ENCODE data around the gene SLC17A5.

Gene SLC17A5, protein sequence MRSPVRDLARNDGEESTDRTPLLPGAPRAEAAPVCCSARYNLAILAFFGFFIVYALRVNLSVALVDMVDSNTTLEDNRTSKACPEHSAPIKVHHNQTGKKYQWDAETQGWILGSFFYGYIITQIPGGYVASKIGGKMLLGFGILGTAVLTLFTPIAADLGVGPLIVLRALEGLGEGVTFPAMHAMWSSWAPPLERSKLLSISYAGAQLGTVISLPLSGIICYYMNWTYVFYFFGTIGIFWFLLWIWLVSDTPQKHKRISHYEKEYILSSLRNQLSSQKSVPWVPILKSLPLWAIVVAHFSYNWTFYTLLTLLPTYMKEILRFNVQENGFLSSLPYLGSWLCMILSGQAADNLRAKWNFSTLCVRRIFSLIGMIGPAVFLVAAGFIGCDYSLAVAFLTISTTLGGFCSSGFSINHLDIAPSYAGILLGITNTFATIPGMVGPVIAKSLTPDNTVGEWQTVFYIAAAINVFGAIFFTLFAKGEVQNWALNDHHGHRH

GRCh38 chr6:73653571-73654424 is at the start of gene SLC17A5:
TSS of gene SLC17A5 (minus strand) at chr6:73653992. CDS start at chr6:73653886, 106 bp downstream.
- H3K4me1 ChIP-seq (ENCODE audit: insufficient read depth, poor library complexity, severe bottlenecking), result peaks cover 7% of the 10 kb centered on the region
- peak; percentile 96 for ATAC-seq (ENCODE audit: low read depth)
- no peak for TF ChIP-seq CTCF (IDR thresholded peaks at IDR 0.05; ENCODE audit: poor library complexity, severe bottlenecking)
- H3K36me3 ChIP-seq (ENCODE audit: low read depth), result no peaks in the 10 kb centered on the region
- peak within 1 kb of the TSS; percentile 58 for H3K27ac ChIP-seq (ENCODE audit: poor library complexity, severe bottlenecking)
- no peaks in the 10 kb centered on the region for H3K9me3 ChIP-seq (ENCODE audit: severe bottlenecking)
- DNase-seq (ENCODE audit: low spot score), result peak; percentile 85
- H3K4me3 ChIP-seq (ENCODE audit: severe bottlenecking), result peak within 1 kb of the TSS; percentile 90
- H3K27me3 ChIP-seq (ENCODE audit: insufficient read depth, poor library complexity, severe bottlenecking), result no peaks in the 10 kb centered on the region

- H3K27me3 ChIP-seq (ENCODE audit: insufficient read depth, poor library complexity, severe bottlenecking), result no peaks in the 10 kb centered on the region
- H3K9me3 ChIP-seq (ENCODE audit: severe bottlenecking), result no peaks in the 10 kb centered on the region
- DNase-seq (ENCODE audit: low spot score) (no peak), ATAC-seq (ENCODE audit: low read depth) (no peak)
- H3K36me3 ChIP-seq (ENCODE audit: low read depth), result peaks cover 78% of the 10 kb centered on the region
- TF ChIP-seq CTCF (IDR thresholded peaks at IDR 0.05; ENCODE audit: poor library complexity, severe bottlenecking), result no peak
- H3K4me3 ChIP-seq (ENCODE audit: severe bottlenecking), result no peak overlapping the region
- peaks cover 45% of the 10 kb centered on the region for H3K4me1 ChIP-seq (ENCODE audit: insufficient read depth, poor library complexity, severe bottlenecking)
- peak overlapping the region; percentile 99 for H3K27ac ChIP-seq (ENCODE audit: poor library complexity, severe bottlenecking)
These were observed 49.7 kb upstream of the SLC17A5 start for GRCh38 chr6:73703466-73703865.

DNA sequence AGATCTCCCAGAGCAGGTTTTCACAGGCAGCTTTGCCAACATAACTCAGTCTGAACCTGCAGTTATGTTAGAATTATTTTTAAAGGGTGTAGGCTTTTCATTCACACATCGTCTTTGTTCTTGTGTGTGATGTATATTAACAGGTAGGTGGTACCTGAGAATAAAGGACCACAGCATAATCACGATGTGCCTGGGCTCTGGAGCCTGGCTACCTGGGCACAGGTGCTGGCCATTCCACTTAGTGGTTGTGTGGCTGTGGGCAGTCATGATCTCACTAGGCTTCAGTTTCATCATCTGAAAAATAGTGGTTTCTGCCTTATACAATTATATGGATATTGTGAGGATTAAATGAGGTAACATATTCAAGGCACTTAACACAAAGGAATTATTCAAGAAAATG is 48.7 kb upstream of the SLC17A5 start:
- Histone ChIP-seq H3K4me1 (ENCODE audit: insufficient read depth, poor library complexity, severe bottlenecking) (peaks cover 51% of the 10 kb centered on the region), H3K4me3 (ENCODE audit: severe bottlenecking) (no peak overlapping the region), H3K27ac (ENCODE audit: poor library complexity, severe bottlenecking) (peak overlapping the region; percentile 99), H3K27me3 (ENCODE audit: insufficient read depth, poor library complexity, severe bottlenecking) (no peaks in the 10 kb centered on the region), H3K9me3 (ENCODE audit: severe bottlenecking) (no peaks in the 10 kb centered on the region), H3K36me3 (ENCODE audit: low read depth) (peaks cover 86% of the 10 kb centered on the region)
- ATAC-seq (ENCODE audit: low read depth) (no peak), DNase-seq (ENCODE audit: low spot score) (no peak)
- no peak for TF ChIP-seq CTCF (IDR thresholded peaks at IDR 0.05; ENCODE audit: poor library complexity, severe bottlenecking)

DNA sequence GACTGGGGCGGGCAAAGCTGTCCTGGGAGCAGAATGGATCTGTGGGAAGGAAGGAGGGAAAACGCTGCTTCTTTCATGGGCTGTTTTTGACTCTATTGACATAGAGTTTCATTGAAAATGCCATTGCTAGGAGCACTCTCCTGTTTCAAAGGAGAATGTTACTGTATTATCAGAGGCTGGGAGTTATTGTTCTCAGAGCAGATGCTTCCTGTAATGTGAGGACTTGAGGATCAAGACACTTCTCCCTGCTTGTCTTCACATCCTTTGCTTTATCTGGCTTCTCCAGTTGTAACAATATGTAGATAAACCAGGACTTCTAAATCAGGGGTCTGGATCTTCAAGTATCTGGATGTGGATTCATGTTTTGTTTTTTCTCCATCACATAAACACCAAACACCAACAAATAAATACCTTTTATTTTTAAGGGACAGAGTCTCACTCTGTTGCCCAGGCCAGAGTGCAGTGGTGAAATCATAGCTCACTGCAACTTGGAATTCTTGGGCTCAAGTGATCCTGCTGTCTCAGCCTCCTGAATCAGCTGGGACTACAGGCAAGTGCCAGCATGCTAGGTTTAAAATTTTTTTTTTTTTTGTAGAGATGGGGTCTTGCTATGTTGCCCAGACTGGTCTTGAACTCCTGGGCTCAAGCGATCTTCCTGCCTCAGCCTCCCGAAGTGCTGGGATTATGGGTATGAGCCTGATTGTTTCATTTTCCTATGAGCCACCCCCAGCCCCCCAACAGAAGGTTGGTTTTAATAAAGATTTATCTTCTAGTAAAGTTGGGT is 46.1 kb upstream of the SLC17A5 start:
- H3K4me1 ChIP-seq (ENCODE audit: insufficient read depth, poor library complexity, severe bottlenecking), result peaks cover 53% of the 10 kb centered on the region
- H3K27ac ChIP-seq (ENCODE audit: poor library complexity, severe bottlenecking), result peak overlapping the region; percentile 99
- H3K36me3 ChIP-seq (ENCODE audit: low read depth), result peaks cover 62% of the 10 kb centered on the region
- H3K4me3 ChIP-seq (ENCODE audit: severe bottlenecking), result no peak overlapping the region
- no peak for DNase-seq (ENCODE audit: low spot score)
- TF ChIP-seq CTCF (IDR thresholded peaks at IDR 0.05; ENCODE audit: poor library complexity, severe bottlenecking), result no peak
- no peaks in the 10 kb centered on the region for H3K9me3 ChIP-seq (ENCODE audit: severe bottlenecking)
- no peak for ATAC-seq (ENCODE audit: low read depth)
- no peaks in the 10 kb centered on the region for H3K27me3 ChIP-seq (ENCODE audit: insufficient read depth, poor library complexity, severe bottlenecking)
